PC-3 (cell line): ENCODE results near the gene UBE2D4.
"Not testable (repeated sequence)": the region's sequence is repeated elsewhere in the genome, so short reads cannot be mapped to it uniquely, and the experiment has no call there.

Source experiments
- CTCF ChIP-seq: fragments of 300-600 bp; sonication (generic); conservative IDR thresholded peaks from 2 replicates; pipeline ENCODE4 v1.5.1; 2017; ENCODE audit warnings: antibody characterized with exemption, low read depth, mild to moderate bottlenecking, low read length
- EZH2 ChIP-seq: fragments of 300-600 bp; sonication (generic); IDR thresholded peaks from one replicate; pipeline ENCODE4 v1.6.1; 2017; ENCODE audit warnings: antibody characterized with exemption, mild to moderate bottlenecking, low read length; ENCODE audit not compliant: unreplicated experiment
- EZH2phosphoT487 ChIP-seq: fragments of 300-600 bp; sonication (generic); IDR thresholded peaks from 2 replicates; pipeline ENCODE4 v1.6.1; 2018; ENCODE audit warnings: mild to moderate bottlenecking, antibody characterized with exemption, low read length, borderline replicate concordance

GRCh38 chr7:43974725-43975482, 48.7 kb downstream of the UBE2D4 start:
- TF ChIP-seq CTCF, EZH2, EZH2phosphoT487: not testable (repeated sequence)
